Measurements from ENCODE around the gene EPB41L4B. TPM values are rescaled to one million over a fixed set of nuclear protein-coding genes. Genes with fewer than 3 reads are reported as not detected.
A peak's percentile ranks its signal among the peaks of the same experiment; 100 is the strongest.
"Not testable (repeated sequence)": the region's sequence is repeated elsewhere in the genome, so short reads cannot be mapped to it uniquely, and the experiment has no call there.

EPB41L4B gene
- polyA plus RNA-seq, result not detected

GRCh38 chr9:109320742-109321448 lies at the start of gene EPB41L4B:
Gene EPB41L4B, minus strand, starts transcription at chr9:109321059. Its CDS starts 613 bp downstream, at chr9:109320446.
- peaks cover 3 to 6% of the 10 kb centered on the region in 2 donors for H3K4me1 Mint-ChIP-seq
- H3K36me3 Mint-ChIP-seq, result peaks cover 0 to 4% (median 0%) of the 10 kb centered on the region in 3 donors
- no peak within 1 kb of the TSS for H3K27ac Mint-ChIP-seq

GRCh38 chr9:109369285-109369684 lies 48.4 kb upstream of the EPB41L4B start:
- no peaks in the 10 kb centered on the region for H3K4me1 Mint-ChIP-seq
- peaks cover 1 to 19% (median 2%) of the 10 kb centered on the region in 3 donors for H3K27me3 Mint-ChIP-seq (ENCODE audit: low read depth in 3 of 3)
- no peak for DNase-seq
- no peak overlapping the region for H3K4me3 Mint-ChIP-seq
- no peak overlapping the region for H3K27ac Mint-ChIP-seq
- H3K36me3 Mint-ChIP-seq, result no peaks in the 10 kb centered on the region
- peaks cover 0 to 3% (median 0%) of the 10 kb centered on the region in 6 donors for H3K9me3 Mint-ChIP-seq

More at GRCh38 chr9:109320742-109321448, at the start of gene EPB41L4B:
- Mint-ChIP-seq H3K9me3 (peaks cover 0 to 4% (median 0%) of the 10 kb centered on the region in 6 donors), H3K27me3 (ENCODE audit: low read depth in 3 of 3) (peaks cover 9 to 16% (median 14%) of the 10 kb centered on the region in 3 donors), H3K4me3 (peak within 1 kb of the TSS; percentile 77 to 88 (median 82))
- peak; percentile 39 to 56 (median 53) for DNase-seq

GRCh38 chr9:109360771-109361170 lies 39.9 kb upstream of the EPB41L4B start:
- Mint-ChIP-seq H3K27me3 (ENCODE audit: low read depth in 3 of 3) (peaks cover 2 to 12% (median 2%) of the 10 kb centered on the region in 3 donors), H3K4me3 (no peak overlapping the region), H3K4me1 (no peaks in the 10 kb centered on the region), H3K9me3 (peaks cover 0 to 2% (median 0%) of the 10 kb centered on the region in 6 donors), H3K27ac (no peak overlapping the region), H3K36me3 (no peaks in the 10 kb centered on the region)
- no peak for DNase-seq

GRCh38 chr9:109358968-109359603 lies 38.2 kb upstream of the EPB41L4B start:
- H3K27me3 Mint-ChIP-seq (ENCODE audit: low read depth in 3 of 3); H3K9me3 Mint-ChIP-seq; H3K36me3 Mint-ChIP-seq; H3K27ac Mint-ChIP-seq; H3K4me3 Mint-ChIP-seq; H3K4me1 Mint-ChIP-seq; DNase-seq: not testable (repeated sequence)

GRCh38 chr9:109355564-109356297 lies 34.9 kb upstream of the EPB41L4B start:
- peaks cover 0 to 2% (median 0%) of the 10 kb centered on the region in 6 donors for H3K9me3 Mint-ChIP-seq
- DNase-seq, result no peak
- no peaks in the 10 kb centered on the region for H3K4me1 Mint-ChIP-seq

GRCh38 chr9:109354190-109354589 lies 33.3 kb upstream of the EPB41L4B start:
- no peak overlapping the region for H3K4me3 Mint-ChIP-seq
- no peaks in the 10 kb centered on the region for H3K36me3 Mint-ChIP-seq
- DNase-seq, result no peak
- peaks cover 0 to 2% (median 0%) of the 10 kb centered on the region in 6 donors for H3K9me3 Mint-ChIP-seq
- peaks cover 0 to 10% (median 0%) of the 10 kb centered on the region in 3 donors for H3K27me3 Mint-ChIP-seq (ENCODE audit: low read depth in 3 of 3)
- H3K4me1 Mint-ChIP-seq, result no peaks in the 10 kb centered on the region
- no peak overlapping the region for H3K27ac Mint-ChIP-seq

More at GRCh38 chr9:109355564-109356297, 34.9 kb upstream of the EPB41L4B start:
- no peak overlapping the region for H3K27ac Mint-ChIP-seq
- no peaks in the 10 kb centered on the region for H3K36me3 Mint-ChIP-seq
- H3K4me3 Mint-ChIP-seq, result no peak overlapping the region
- H3K27me3 Mint-ChIP-seq (ENCODE audit: low read depth in 3 of 3), result peaks cover 0 to 8% (median 5%) of the 10 kb centered on the region in 3 donors

GRCh38 chr9:109351032-109351431 lies 30.2 kb upstream of the EPB41L4B start:
- H3K4me3 Mint-ChIP-seq, result no peak overlapping the region
- H3K27me3 Mint-ChIP-seq (ENCODE audit: low read depth in 3 of 3), result peaks cover 0 to 8% (median 2%) of the 10 kb centered on the region in 3 donors
- H3K4me1 Mint-ChIP-seq, result no peaks in the 10 kb centered on the region
- H3K9me3 Mint-ChIP-seq, result peaks cover 0 to 2% (median 0%) of the 10 kb centered on the region in 6 donors
- H3K36me3 Mint-ChIP-seq, result no peaks in the 10 kb centered on the region
- H3K27ac Mint-ChIP-seq, result no peak overlapping the region
- no peak for DNase-seq

GRCh38 chr9:109349421-109349846 lies 28.6 kb upstream of the EPB41L4B start:
- Mint-ChIP-seq H3K27ac (no peak overlapping the region), H3K36me3 (no peaks in the 10 kb centered on the region), H3K27me3 (ENCODE audit: low read depth in 3 of 3) (peaks cover 0 to 8% (median 2%) of the 10 kb centered on the region in 3 donors), H3K4me3 (no peak overlapping the region), H3K4me1 (no peaks in the 10 kb centered on the region), H3K9me3 (peaks cover 0 to 2% (median 0%) of the 10 kb centered on the region in 6 donors)
- no peak for DNase-seq

- DNase-seq, result no peak
- Mint-ChIP-seq H3K27me3 (ENCODE audit: low read depth in 3 of 3) (peaks cover 2 to 11% (median 7%) of the 10 kb centered on the region in 3 donors), H3K36me3 (no peaks in the 10 kb centered on the region), H3K27ac (no peak overlapping the region), H3K4me1 (no peaks in the 10 kb centered on the region), H3K4me3 (no peak overlapping the region), H3K9me3 (no peaks in the 10 kb centered on the region)
Measured at GRCh38 chr9:109346904-109347303, 26.0 kb upstream of the EPB41L4B start.

- Mint-ChIP-seq H3K4me1 (no peaks in the 10 kb centered on the region), H3K4me3 (no peak overlapping the region), H3K27ac (no peak overlapping the region), H3K27me3 (ENCODE audit: low read depth in 3 of 3) (peaks cover 2 to 11% (median 5%) of the 10 kb centered on the region in 3 donors), H3K9me3 (no peaks in the 10 kb centered on the region), H3K36me3 (no peaks in the 10 kb centered on the region)
- DNase-seq, result no peak
Measured at GRCh38 chr9:109344866-109345265, 24.0 kb upstream of the EPB41L4B start.

- Mint-ChIP-seq H3K9me3 (no peaks in the 10 kb centered on the region), H3K27ac (no peak overlapping the region), H3K27me3 (ENCODE audit: low read depth in 3 of 3) (peaks cover 5 to 11% (median 5%) of the 10 kb centered on the region in 3 donors), H3K36me3 (no peaks in the 10 kb centered on the region), H3K4me3 (no peak overlapping the region), H3K4me1 (no peaks in the 10 kb centered on the region)
- DNase-seq, result no peak
Measured at GRCh38 chr9:109342878-109343277, 22.0 kb upstream of the EPB41L4B start.

GRCh38 chr9:109341561-109341960 lies 20.7 kb upstream of the EPB41L4B start:
- Mint-ChIP-seq H3K9me3 (no peaks in the 10 kb centered on the region), H3K4me3 (no peak overlapping the region), H3K4me1 (no peaks in the 10 kb centered on the region), H3K36me3 (no peaks in the 10 kb centered on the region), H3K27me3 (ENCODE audit: low read depth in 3 of 3) (peaks cover 5 to 9% (median 6%) of the 10 kb centered on the region in 3 donors), H3K27ac (no peak overlapping the region)
- DNase-seq, result no peak

GRCh38 chr9:109340979-109341378 lies 20.1 kb upstream of the EPB41L4B start:
- H3K36me3 Mint-ChIP-seq; H3K9me3 Mint-ChIP-seq; H3K27ac Mint-ChIP-seq; DNase-seq; H3K4me3 Mint-ChIP-seq; H3K4me1 Mint-ChIP-seq; H3K27me3 Mint-ChIP-seq (ENCODE audit: low read depth in 3 of 3): not testable (repeated sequence)

- DNase-seq, result no peak
- no peak overlapping the region for H3K4me3 Mint-ChIP-seq
- H3K27ac Mint-ChIP-seq, result no peak overlapping the region
- H3K4me1 Mint-ChIP-seq, result no peaks in the 10 kb centered on the region
- H3K27me3 Mint-ChIP-seq (ENCODE audit: low read depth in 3 of 3), result peaks cover 0 to 8% (median 2%) of the 10 kb centered on the region in 3 donors
- H3K36me3 Mint-ChIP-seq, result no peaks in the 10 kb centered on the region
- no peaks in the 10 kb centered on the region for H3K9me3 Mint-ChIP-seq
Measured at GRCh38 chr9:109336409-109336808, 15.6 kb upstream of the EPB41L4B start.

Measured in immature natural killer cell (primary cell).